NCI-H2227 treated with DMSO at 0.1 percent for 48 hours (cell line): ENCODE measurements around the gene GPR156.
"Not testable (repeated sequence)": the region's sequence is repeated elsewhere in the genome, so short reads cannot be mapped to it uniquely, and the experiment has no call there.

Experiments used
- DNase-seq: peaks from one replicate; lab custom pipeline; 2025; lab: John Stamatoyannopoulos, UW

Gene GPR156

DNA sequence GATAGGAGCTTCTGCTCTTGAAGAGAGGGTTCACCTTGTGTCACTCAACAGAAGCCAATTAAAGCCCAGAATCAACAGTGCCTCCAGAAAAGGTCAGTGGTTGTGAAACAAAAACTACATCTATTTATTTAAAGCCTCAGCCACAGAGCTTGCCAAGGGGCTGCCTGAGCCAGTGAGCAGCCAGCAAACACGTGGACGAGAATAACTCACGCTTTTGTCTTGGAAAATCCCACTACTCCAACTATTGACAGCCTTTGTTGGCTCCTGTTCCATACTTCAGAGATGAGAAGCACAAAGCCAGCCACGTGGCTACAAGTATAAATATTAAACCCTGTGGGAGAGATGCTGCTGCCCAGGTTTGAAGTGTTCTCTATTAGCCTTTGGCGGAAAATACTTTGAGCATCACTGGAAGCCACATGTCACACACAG lies 10.3 kb downstream of the GPR156 start:
- DNase-seq, result no peak

DNA sequence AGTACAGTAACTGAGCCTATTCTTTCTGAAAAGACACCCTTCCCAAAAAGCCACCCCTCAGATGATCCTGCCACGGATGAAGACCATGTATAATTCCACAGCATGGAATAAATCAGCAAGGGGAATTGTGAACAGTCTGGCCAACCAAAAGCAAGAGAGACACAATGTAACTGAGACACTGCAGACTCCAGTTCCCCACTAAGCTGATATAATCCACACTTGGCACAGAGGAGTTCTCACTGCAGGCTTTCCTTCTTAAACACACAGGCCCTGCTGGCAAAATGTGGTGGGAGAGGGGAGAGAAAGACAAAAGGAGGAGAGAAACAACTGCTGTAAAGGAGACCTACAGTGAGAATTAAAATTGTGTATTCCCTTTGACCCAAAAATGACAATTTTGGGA lies 12.7 kb downstream of the GPR156 start:
- no peak for DNase-seq

DNA sequence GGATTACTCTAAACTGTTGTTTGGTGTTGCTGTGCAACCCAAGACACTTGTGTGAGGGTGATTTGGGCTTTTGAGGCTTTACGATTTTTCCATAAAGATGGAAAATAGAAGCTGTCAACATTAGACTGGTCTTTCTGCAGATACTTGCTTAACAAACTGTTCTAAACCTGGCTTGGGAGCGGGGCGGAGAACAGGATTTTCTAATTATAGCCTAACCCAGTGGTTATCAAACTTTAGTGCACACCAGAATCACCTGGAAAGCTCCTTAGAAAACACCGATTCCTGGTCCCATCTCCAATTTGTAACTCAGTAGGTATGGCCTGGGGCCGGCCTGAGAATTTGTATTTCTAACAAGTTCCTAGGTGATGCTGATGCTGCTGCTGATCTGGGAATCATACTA lies 19.0 kb downstream of the GPR156 start:
- no peak for DNase-seq

DNA sequence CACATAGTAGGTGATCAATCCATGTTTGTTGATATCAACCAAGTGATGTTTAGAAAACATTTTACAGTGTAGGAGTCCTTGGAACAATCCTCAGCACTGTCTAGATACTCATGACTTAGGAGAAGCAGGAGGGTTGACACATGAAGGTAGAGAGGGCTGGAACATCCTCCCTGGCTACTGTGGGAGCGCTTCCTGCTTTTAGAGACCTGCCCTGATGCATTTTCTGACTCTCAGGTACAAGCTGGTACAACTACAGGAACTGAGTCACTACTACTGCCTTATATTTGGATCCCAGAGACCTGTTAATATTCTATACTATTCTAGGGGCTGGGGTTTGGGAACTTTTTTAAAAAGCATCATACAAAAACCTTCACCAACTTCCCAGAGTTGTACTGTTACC lies 20.1 kb downstream of the GPR156 start:
- no peak for DNase-seq

DNA sequence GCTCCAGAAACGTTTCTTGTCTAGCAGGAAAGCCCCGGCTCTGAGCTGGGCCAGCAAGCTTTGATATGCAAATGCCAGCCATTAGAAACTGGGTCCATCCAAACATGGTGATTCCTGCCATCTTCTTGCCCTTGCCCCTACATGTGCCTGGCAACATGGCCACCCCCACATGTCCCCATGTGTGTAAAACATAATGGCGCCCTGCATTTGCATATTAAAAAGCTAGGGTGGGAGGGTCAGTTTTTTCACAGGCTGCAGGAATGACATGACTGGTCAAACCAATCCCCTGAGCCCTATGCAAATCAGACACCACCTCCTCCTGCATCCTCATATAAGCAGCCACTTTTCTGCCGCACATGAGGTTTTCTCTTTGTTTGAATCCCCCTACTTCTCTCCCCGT lies 21.2 kb downstream of the GPR156 start:
- DNase-seq, result no peak

DNA sequence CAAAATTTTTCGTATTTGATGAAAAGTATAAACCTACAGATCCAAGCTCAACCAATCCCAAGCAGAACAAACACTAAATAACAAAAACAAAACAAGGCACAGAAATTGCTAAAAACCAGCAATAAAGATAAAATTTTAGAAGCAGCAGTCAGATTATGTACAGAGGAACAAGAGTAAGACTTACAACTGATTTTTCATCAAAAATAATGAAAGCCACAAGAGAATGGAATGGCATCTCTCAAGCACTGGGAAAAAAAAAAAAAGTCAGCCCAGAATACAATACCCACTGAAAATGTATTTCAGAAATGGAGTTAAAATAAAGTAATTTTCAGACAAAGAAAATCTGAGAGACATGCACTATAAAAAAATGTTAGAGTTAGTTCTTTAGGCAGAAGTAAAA lies 27.0 kb downstream of the GPR156 start:
- no peak for DNase-seq

DNA sequence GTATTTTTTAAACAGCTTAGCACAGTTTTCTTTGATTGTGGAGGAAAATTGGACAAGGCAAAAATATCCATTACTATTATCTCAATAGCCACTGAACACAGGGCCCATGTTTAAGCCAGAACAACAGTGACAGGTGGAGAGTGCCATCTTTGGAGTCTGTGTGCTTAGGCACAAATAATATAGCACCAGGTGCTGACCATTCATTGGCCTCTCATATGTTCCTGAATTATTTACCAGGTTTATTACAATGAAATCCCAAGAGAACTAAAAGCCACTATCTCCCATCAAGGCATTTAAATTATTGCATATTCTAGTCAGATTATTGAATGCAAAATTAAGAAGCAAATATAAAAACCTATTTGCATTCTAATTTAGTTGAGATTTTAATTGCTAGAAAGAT lies 39.6 kb downstream of the GPR156 start:
- no peak for DNase-seq

DNA sequence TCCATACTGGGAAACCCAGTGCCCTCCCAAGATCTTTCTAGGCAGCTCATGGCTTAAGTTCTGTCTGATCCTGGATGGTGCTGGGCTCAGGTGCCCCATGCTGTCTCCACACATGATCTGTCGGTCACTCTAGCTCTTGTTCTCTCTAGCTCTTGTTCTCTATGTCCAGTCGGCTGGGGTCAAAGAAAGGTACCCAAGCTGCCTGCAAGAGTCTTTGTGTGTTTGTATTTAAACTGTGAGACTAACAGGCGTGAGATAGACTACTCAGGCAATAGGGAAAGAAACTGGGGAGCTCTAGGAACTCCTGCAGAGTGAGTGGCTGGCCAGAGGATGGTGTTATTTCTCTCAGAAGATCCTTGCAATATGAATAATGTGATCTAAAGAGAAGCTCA lies 40.2 kb downstream of the GPR156 start:
- no peak for DNase-seq

DNA sequence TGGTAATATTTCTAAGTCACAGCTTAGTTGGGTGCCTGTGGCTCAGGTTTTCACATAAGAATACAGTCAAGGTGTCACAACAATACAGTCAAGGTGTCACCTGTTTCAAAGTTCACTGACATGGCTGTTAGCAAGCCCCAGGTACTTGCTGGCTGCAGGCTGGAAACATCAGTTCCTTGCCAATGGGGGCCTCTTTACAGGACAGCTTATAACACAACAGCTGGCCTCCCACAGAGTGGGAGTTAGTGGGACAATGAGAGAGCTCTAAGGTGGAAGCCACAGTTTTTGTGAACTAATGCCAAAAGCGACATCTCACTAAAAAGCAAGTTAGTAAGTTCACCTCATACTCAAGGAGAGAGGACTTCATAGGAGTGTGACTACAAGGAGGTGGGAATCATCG lies 45.4 kb downstream of the GPR156 start:
- DNase-seq, result no peak

DNA sequence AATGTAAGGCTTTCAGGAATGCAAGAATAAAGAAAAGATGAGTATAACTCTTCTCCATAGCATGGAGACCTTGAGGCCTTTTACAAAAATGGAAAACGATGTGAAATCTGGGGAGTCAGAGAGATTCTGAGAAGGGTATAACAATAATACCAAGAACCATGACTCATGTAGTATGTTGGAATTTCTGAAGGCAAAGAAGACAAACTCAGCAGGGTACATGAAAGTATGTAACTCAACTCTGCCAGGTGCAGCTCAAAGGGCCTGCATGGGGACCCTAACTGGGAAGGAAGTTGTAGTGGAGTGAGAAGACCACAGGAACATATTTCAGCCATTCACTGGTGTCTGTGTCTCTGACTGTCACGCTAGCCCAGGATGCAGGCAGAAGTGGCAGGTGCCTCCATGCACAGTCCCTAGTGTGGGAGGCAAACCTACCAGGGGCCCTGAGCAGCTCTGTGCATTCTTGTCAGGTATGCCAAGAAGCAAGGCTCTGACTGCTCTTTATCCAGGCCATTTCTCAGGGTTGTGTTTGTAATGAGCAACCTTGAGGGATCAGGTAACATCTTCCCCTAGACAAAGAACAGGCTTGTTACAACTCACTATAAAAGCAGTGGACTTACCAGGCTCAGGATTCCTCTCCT lies 57.2 kb downstream of the GPR156 start:
- no peak for DNase-seq

DNA sequence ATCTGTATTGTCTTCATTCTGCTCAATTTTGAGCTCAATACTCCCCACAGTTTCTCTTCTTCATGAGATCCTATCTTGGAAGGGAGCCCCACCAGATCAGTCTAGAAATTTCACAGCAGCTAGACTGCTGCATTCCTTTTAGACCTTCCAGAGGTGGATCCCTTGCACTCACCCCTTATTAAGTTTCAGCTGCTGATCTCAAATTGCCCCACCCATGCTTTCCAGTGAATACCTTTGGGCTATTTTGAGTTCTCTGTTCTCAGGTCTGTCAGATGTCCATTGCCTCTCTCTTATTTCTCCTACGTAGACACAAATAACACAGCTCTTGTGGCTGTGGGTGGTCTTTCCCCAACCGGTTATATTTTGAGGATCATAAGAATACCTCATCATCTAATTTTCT lies 60.8 kb downstream of the GPR156 start:
- DNase-seq, result no peak

DNA sequence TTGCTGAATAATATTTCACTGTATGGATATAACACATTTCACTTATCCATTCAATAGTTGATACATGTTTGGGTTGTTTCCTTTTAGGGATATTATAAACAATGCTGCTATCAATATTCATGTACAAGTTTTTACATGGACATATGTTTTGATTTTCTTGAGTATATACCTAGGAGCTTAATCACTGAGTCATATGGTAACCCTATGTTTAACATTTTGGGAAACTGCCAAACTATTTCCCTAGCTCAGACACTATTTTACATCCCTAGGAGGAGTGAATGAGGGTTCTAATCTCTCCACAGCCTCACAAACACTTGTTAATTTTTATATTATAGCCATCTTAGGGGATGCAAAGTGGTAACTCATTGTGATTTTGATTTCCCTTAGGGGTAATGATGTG lies 66.0 kb downstream of the GPR156 start:
- DNase-seq, result no peak

DNA sequence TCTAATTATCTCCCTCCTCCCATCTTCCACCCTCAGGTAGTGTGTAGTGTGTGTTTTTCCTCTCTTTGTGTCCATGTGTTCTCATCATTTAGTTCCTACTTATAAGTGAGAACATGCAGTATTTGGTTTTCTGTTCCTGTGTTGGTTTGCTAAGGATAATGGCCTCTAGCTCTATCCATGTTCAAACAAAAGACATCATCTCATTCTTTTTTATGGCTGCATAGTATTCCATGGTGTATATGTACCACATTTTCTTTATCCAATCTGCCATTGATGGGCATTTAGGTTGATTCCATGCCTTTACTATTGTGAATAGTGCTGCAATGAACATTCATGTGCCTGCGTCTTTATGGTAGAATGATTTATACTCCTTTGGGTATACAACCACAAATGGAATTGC lies 68.4 kb downstream of the GPR156 start:
- DNase-seq, result not testable (repeated sequence)

DNA sequence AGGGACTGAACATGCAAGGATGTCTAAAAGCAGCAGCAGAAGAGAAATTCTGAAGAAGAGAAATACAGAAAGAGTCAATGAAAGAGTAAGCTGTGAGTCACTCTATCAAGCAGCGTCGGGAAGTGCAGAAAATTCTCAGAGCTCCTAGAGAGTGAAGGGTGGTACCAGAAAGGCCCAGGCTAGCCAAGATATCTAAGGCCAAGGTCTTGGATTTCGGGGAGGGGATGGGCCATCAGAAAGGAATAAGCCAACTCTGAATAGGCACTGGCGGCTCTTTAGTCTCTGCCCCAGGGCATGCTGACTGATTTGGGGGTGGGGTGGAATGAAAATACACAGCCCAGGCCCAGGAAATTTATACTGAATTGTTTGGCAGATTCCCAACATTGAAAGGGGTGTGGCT lies 70.8 kb downstream of the GPR156 start:
- no peak for DNase-seq

DNA sequence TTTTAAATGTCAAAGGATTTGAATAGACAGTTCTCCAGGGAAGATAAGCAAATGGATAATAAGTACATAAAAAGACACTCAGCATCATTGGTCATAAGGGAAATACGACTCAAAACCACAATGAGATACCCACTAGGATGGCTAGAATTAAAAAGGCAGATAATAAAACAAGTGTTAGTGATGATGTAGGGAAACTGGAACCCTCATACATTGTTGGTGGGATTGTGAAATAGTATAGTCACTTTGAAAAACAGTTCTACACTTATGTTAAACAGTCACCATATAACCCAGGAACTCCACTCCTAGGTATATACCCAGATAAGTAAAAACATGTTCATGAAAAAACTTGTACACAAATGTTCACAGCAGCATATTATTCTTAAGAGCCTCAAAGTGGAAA lies 72.5 kb downstream of the GPR156 start:
- DNase-seq, result no peak

DNA sequence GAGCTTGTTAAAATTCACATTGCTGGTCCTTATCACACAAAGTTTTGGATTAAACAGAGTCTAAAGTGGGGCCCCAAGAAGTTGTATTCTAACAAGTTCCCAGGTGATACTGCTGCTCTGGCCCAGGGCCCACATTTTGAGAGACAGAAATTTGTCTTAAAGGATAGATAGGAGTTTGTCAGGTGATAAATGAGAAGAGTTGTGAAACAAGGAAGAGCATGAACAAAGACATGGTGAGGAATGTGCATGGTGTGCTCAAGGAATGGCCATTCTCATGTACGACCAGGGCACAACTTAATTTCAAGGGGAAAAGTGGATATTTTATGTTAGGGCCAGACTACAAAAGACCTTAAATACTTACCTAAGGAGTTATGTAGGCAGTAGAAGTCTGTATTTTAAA lies 75.6 kb downstream of the GPR156 start:
- no peak for DNase-seq

DNA sequence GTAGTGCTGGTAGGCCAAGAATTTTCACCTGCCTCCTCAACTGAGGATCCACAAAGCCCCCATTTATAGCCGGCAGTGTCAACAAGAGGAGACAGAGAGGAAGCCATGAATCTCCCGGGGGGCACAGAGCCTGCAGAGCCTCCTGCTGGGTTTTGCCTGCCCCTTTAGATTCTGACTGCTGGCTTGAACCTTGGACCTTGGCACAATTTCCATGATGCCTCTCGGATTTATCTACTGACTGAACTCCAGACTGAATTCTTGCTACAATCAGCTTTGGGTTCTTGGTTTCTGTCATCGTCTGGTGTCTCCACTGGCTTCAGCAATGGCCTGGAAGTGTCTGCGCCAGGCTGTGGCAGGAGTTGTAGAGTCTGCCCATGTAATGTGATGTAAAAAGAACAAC lies 80.7 kb downstream of the GPR156 start:
- no peak for DNase-seq

DNA sequence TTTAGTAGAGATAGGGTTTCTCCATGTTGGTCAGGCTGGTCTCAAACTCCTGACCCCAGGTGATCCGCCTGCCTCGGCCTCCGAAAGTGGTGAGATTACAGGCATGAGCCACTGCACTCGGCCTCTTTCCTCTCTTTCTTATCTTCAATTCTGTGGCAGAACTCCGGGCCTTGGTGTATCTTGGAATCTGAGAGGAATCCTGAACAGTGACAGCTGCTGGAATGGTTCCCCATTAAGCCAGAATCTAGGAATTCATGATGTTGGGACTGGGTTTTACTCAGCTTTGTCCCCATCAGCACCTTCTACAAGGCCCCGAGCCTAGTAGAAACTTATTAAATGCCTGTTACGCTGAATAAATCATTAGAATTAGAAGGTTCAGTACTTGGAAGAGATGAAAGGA lies 81.4 kb downstream of the GPR156 start:
- no peak for DNase-seq

DNA sequence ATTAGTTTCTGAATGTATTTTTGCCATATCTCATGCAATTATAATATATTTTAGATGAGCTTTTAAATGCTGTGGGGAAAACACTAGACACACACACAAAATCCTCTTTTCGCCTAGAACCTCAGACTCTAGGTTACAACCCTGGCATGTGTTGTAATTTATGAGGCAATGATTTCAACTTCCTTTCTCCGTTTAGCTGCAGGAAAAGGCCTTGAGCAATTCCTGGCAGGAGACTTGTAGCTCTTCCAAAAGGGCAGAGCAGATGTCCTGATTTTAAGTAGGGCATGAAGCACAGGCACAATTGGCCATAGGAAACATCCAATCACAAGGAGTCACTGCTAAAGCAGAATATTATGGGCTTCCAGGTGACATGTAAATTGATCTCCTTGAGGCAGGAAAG lies 82.0 kb downstream of the GPR156 start:
- DNase-seq, result no peak

DNA sequence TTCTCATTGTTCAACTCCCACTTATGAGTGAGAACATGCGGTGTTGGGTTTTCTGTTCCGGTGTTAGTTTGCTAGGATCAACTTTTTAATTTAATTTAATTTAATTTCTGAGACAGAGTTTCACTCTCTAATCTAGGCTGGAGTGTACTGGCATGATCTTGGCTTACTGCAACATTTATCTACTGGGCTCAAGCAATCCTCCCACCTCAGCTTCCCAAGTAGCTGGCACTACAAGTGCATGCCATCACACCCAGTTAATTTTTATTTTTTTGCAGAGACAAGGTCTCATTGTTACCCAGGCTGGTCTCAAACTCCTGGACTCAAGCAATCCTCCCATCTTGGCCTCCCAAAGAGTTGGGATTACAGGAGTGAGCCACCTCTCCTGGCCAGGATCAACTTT lies 82.7 kb downstream of the GPR156 start:
- no peak for DNase-seq

DNA sequence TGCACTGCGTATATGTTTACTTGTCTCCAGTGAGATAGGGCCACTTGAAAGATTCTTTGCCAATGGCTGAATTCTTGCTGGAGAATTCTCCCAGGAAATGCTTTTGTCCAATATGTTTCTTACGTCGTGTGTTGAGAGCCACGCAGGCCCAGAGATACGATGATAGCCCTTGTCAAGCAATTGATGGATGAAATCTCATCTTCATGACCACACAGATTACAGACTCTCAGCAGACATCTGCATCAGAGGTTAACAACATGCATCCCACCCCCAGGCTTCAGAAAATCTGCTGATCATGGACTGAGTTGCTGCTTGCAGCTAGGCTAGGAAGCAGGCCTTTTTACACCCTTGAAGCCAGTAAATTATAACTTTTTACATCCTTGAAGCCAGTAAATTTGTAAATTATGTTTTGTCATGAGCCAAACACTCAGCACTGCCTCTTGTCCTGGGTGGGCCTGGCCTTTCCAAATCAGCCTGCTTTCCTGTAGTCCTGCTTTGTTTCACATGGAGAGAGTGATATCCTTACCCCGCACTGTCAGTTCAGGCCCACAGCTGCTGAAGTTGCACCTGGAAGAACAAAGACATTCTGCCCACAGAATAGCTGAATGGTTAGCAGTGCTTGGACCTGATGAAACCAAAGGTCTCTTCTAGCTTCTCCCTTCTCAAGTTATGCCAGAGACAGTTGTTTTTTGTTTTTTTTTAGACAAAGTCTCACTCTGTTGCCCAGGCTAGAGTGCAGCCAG lies 84.4 kb downstream of the GPR156 start:
- DNase-seq, result peak; percentile 38

DNA sequence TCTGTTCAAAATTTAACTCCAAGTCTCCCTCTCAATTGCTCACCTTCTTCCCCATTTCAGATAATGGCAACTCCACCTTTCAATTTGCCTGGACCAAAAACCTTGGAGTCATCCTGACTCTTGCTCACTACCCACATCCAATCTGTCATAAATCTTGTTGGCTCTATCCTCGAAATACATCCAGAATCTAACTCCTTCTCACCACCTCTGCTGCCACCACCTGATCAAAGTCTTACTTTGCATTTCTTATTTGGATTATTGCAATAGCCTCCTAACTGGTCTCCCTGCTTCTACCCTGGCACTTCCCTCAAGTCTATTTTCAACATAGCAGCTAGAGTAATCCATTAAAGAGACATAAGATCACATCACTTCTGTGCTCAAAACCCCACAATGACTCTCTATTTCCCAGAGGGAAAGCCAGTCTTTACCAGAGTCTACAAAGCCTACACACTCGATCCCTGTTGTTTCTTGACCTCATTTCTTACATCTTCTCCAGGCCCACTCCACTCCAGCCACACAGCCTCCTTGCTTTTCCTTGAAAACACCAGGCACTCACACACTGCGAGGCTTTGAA lies 86.6 kb downstream of the GPR156 start:
- DNase-seq, result peak; percentile 16

DNA sequence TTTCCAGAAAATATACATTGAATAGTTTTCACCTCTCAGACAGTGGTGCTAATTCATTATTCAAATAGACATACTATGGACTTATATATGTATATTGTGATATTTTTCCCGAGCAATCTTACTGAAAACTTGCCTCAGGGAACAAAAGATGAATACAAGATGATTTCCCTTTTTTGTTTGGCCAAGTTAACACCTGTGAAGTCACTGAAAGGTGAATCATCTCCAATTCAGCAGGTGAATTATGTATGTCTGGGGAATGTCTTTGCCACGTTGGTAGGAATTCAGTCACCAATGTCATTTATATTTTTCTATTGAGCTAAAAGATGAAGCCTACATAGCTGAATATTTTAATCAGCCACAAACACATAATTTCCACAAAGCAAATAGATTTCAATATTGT lies 88.2 kb downstream of the GPR156 start:
- DNase-seq, result no peak

DNA sequence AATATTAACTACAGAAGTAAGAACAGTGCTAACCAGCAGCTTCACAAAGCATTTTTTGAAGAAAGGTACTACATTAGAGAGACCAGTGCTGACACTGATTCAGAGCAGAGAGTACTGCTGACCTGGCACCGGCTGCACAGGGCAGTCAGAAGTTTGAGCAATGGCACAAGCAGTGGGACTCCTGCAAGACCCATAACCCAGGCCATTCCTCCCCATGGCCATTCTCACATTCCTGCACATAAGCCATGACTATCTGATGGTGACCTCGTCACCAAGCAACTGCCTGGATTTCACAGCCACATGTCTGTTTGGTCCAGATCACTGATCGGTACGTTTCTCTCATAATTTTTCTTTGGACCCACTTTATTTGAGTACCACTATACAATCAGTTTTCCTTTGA lies 88.7 kb downstream of the GPR156 start:
- DNase-seq, result no peak
